GM12872 (cell line): ENCODE data around the gene PTPRN.

Experiments used
- TF ChIP-seq, protein P1 (sequence below): IDR thresholded peaks from 3 replicates; pipeline ENCODE4 v1.5.1; 2011; ENCODE audit warnings: low read depth, mild to moderate bottlenecking, low read length, moderate library complexity; ENCODE audit not compliant: insufficient read depth

Gene PTPRN

DNA sequence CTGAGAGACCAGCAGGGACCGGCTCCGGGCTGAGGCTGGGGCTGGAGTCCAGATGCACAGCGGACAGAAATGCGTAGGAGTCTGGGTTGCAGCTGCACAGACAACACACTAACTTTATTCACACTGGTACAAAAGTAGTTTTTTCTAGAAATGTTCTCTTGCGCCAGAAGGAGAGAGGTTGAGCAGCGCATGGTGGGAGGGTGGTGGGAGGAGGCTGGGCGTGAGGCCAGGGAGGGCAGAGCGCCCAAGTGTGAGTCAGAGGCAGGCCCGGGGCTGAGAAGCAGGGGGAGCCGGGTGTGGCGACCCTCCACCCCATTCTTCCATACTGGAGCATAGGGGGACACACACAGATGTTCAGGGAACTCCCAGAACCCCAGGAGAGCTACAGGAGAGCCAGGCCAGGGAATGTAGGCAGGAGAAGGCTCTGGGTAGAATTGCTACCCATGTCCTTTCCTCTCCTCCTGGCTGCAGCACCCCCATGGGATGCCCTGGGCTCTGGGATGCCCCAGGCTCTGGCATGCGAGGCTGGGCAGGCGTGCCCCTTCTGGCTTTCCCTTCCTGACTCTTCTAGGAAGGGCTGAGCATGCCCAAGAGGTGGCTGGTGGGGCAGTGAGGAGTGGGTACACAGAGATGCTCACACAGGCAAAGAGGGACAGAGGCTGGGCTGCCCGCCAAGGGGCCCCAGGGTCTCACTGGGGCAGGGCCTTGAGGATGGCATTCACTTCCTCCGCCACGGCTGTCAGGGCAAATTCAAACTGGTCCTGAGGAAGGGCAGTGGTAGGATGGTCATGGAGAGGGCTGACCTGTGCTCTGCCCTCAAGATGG lies 19.5 kb downstream of the PTPRN start:
- TF ChIP-seq, protein P1, sequence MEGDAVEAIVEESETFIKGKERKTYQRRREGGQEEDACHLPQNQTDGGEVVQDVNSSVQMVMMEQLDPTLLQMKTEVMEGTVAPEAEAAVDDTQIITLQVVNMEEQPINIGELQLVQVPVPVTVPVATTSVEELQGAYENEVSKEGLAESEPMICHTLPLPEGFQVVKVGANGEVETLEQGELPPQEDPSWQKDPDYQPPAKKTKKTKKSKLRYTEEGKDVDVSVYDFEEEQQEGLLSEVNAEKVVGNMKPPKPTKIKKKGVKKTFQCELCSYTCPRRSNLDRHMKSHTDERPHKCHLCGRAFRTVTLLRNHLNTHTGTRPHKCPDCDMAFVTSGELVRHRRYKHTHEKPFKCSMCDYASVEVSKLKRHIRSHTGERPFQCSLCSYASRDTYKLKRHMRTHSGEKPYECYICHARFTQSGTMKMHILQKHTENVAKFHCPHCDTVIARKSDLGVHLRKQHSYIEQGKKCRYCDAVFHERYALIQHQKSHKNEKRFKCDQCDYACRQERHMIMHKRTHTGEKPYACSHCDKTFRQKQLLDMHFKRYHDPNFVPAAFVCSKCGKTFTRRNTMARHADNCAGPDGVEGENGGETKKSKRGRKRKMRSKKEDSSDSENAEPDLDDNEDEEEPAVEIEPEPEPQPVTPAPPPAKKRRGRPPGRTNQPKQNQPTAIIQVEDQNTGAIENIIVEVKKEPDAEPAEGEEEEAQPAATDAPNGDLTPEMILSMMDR = no peak

DNA sequence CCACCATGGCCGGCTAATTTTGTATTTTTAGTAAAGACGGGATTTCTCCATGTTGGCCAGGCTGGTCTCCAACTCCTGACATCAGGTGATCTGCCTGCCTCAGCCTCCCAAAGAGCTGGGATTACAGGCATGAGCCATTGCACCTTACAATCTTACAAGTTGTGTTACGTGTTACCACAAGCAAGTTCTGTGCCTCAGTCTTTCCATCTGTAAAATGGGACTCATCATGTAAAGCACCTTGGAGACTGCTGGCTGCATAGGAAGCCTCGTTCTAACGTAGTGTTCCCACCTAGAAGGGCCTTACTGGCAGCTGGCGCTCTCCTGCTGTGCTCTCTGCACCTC lies 20.0 kb downstream of the PTPRN start:
- TF ChIP-seq, protein P1 = no peak

DNA sequence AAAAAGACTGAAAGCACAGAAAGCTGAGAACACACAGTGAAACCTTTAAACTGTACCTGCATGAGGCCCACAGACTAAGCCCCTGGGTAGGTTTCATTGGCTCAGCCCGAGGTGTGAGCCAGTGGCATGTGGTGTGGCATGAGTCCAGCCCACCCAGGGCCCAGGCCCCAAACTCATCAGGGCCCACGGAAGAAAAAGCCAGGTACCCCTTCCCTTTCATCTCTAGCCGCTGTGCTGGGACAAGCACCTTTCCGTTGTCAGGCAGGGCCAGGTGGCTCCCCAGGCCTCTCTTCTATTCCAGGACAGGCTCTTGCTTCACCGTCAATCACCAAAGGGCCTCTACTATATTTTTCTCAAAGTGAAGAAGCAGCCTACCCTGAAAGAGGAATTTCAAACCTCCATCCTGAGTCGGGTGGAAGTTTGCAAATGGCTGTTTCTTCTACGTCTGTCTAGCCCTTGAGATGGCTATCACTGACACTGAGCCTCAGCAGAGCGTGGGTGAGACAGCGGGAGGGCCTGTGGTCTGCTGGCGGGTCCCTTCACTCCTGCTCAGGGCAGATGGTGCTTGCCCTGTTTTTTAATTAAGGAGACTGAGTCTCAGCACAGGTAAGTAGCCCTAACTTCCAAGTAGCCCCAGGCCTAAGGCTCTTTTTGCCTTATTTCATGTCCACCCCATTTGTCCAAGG lies 21.5 kb downstream of the PTPRN start:
- TF ChIP-seq, protein P1 = no peak

DNA sequence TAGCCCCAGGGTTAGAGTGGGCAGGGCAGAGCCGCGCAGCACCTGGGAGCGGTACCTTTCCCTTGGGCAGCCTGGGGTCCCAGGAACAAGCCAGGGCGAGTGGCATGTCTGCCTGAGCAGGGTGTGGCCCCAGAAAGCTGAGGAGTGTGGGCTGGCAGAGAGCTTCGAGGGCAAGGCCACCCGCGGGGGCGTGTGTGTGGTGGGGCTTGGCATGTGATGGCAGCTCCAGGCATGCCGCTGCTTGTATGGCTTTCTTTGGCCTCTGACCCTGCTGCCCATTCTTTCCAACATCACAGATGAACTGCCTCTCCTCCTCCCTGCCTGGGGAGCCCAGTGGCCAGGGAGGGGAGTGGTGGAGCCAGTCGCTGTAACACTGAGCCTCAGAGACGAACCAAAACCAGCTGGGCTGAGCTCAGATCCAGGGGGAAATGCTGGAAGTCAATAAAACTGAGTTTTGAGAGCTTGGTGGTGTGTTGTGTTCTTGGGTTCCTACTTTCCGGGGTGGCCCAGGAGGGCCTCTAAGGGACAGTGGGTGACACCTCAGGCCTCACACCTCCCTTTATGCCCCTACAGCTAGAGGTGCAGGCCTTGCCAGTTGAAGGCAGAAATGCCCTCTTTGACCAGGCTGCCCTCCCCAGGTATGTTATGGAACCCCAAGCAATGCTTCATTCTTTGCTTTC lies 22.6 kb downstream of the PTPRN start:
- TF ChIP-seq, protein P1 = no peak

DNA sequence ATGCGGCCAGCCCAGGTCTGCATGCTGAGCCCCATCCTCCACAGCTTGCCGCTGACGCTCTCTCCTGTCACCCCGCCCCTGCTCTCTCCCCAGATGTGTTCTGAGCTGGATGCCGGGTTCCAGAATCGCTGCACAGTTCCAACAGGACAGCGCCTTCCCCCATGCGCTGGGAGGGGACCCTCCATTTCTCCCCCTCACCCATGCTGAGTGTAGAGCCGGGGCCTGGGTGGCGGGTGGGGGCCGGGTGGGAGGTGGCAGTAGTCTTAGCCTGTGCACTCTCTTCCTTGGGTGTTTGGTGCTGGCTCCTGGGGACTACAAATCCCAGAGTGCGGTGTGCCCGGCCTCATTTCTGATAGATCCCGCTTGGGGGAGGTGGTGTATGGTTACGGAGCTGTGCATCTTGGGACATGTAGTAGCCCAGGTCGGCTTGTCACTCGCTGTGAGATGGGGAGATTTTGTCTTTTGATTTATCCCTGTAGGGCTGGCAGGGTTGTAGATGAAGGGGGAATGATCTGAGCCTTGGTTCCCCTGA lies 23.2 kb downstream of the PTPRN start:
- TF ChIP-seq, protein P1 = no peak

DNA sequence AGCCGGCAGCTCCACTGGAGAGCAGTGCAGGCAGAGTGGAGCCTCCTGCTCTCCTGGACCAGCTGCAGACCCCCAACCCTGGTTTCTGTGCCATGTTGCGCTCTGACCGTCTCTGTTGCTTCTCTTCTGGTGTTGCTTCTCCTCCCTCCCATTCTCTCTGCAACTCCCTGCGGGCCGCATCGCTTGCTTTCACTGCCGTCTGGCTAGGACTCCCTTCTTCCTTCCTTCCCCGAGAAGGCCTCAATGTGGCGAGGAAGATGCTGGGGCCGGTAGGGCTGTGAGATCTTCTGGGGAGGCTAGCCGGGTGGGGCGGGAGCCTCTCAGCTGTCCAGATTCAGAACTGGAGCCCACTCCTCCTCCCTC lies 23.8 kb downstream of the PTPRN start:
- TF ChIP-seq, protein P1 = no peak

DNA sequence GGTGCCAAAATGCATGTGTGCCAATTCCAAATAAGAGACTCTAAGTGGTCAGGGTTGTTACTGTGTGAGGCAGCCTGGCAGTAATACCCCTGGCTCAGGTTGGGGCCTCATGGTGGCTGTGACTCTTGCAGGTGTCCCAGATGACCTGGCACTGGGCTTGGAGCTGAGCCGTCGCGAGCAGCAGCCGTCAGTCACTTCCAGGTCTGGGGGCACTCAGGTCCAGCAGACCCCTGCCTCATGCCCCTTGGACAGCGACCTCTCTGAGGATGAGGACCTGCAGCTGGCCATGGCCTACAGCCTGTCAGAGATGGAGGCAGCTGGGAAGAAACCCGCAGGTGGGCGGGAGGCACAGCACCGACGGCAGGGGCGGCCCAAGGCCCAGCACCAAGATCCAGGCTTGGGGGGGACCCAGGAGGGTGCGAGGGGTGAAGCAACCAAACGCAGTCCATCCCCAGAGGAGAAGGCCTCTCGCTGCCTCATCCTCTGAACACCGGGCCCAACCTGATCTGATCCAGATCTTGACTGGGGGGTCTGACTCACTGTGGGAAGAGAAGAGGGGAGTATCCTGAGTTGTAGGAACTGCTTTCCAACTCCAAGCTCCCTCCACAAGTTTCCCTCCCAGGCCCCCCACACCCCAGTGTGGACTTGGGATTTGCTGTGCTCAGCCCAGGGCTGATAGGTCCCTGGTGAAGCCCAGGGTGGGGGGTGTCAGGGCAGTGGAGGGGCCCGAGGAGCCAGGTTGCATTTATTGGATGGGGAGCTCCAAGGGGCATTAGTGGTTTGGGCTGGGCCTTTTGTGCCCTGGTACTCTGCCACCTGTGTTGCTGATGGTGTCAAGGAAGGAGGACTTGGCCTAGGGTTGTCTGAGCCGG lies 24.5 kb downstream of the PTPRN start:
- TF ChIP-seq, protein P1 = no peak
